Stimulated activated effector memory CD8-positive, alpha-beta T cell treated with anti-CD3 and anti-CD28 coated beads, Interleukin-12 subunit alpha, Interleukin-12 subunit beta, amount 100 ng/mL, for 72 hours (primary cell): ENCODE results near the gene SMARCB1.

Experiments
- ATAC-seq: fragments of 150-1000 bp; cut with Tn5 transposase; 2 replicates; pipeline ENCODE4 v1.10.0; 2021
- DNase-seq, 2 donors: peaks; one replicate each; pipeline ENCODE4 v3.0.0; 2021 to 2022; ENCODE audit warnings: low spot score in 2 of 2
- H3K27ac Mint-ChIP-seq: one replicate; pipeline ENCODE4 v1.8.0; 2022; ENCODE audit warnings: mild to moderate bottlenecking, mixed read lengths
- H3K36me3 Mint-ChIP-seq: one replicate; pipeline ENCODE4 v1.8.0; 2022; ENCODE audit warnings: mild to moderate bottlenecking, mixed read lengths
- H3K4me1 Mint-ChIP-seq: one replicate; pipeline ENCODE4 v1.8.0; 2022; ENCODE audit warnings: mixed read lengths
- H3K4me3 Mint-ChIP-seq: one replicate; pipeline ENCODE4 v1.8.0; 2022; ENCODE audit warnings: mild to moderate bottlenecking, mixed read lengths
- H3K9me3 Mint-ChIP-seq: one replicate; pipeline ENCODE4 v1.8.0; 2022; ENCODE audit warnings: mixed read lengths

SMARCB1 gene

GRCh38 chr22:23836281-23836680, 49.5 kb downstream of the SMARCB1 start:
- H3K9me3 Mint-ChIP-seq = no peaks in the 10 kb centered on the region
- peaks cover 29% of the 10 kb centered on the region for H3K4me1 Mint-ChIP-seq
- H3K27ac Mint-ChIP-seq = peak overlapping the region; percentile 75
- DNase-seq = no peak
- no peak for ATAC-seq
- peak overlapping the region; percentile 96 for H3K4me3 Mint-ChIP-seq
- peaks cover 44% of the 10 kb centered on the region for H3K36me3 Mint-ChIP-seq

GRCh38 chr22:23836692-23837495, 50.1 kb downstream of the SMARCB1 start:
- H3K27ac Mint-ChIP-seq = peak overlapping the region; percentile 75
- H3K4me3 Mint-ChIP-seq = peak overlapping the region; percentile 96
- peaks cover 38% of the 10 kb centered on the region for H3K36me3 Mint-ChIP-seq
- H3K9me3 Mint-ChIP-seq = no peaks in the 10 kb centered on the region
- H3K4me1 Mint-ChIP-seq = peaks cover 29% of the 10 kb centered on the region
- ATAC-seq = no peak
- DNase-seq = no peak

GRCh38 chr22:23837496-23837859, 50.7 kb downstream of the SMARCB1 start:
- ATAC-seq = no peak
- Mint-ChIP-seq H3K9me3 (no peaks in the 10 kb centered on the region), H3K4me3 (peak overlapping the region; percentile 96), H3K27ac (peak overlapping the region; percentile 43), H3K36me3 (peaks cover 38% of the 10 kb centered on the region), H3K4me1 (peaks cover 29% of the 10 kb centered on the region)
- no peak for DNase-seq

GRCh38 chr22:23837911-23838680, 51.3 kb downstream of the SMARCB1 start:
- peaks cover 38% of the 10 kb centered on the region for H3K36me3 Mint-ChIP-seq
- H3K4me1 Mint-ChIP-seq = peaks cover 29% of the 10 kb centered on the region
- H3K27ac Mint-ChIP-seq = peak overlapping the region; percentile 96
- peak overlapping the region; percentile 96 for H3K4me3 Mint-ChIP-seq
- no peaks in the 10 kb centered on the region for H3K9me3 Mint-ChIP-seq
- no peak for ATAC-seq
- no peak for DNase-seq

GRCh38 chr22:23838681-23839468, 52.1 kb downstream of the SMARCB1 start, which contains the start of gene DERL3:
TSS of gene DERL3 (minus strand) at chr22:23839006. CDS start at chr22:23838987, 19 bp downstream.
- DNase-seq = peak; percentile 92 to 98
- Mint-ChIP-seq H3K4me3 (peak within 1 kb of the TSS; percentile 96), H3K27ac (peak within 1 kb of the TSS; percentile 96), H3K36me3 (peaks cover 38% of the 10 kb centered on the region), H3K4me1 (peaks cover 29% of the 10 kb centered on the region), H3K9me3 (no peaks in the 10 kb centered on the region)
- ATAC-seq = peak; percentile 88

- Mint-ChIP-seq H3K27ac (no peak overlapping the region), H3K9me3 (no peaks in the 10 kb centered on the region), H3K4me1 (peaks cover 34% of the 10 kb centered on the region), H3K4me3 (peak overlapping the region; percentile 96), H3K36me3 (peaks cover 38% of the 10 kb centered on the region)
- DNase-seq = no peak
- no peak for ATAC-seq
Measured at GRCh38 chr22:23840026-23840425, 53.3 kb downstream of the SMARCB1 start.

GRCh38 chr22:23841292-23841691, 54.5 kb downstream of the SMARCB1 start:
- DNase-seq (no peak), ATAC-seq (no peak)
- H3K36me3 Mint-ChIP-seq = peaks cover 33% of the 10 kb centered on the region
- H3K9me3 Mint-ChIP-seq = no peaks in the 10 kb centered on the region
- peaks cover 34% of the 10 kb centered on the region for H3K4me1 Mint-ChIP-seq
- peak overlapping the region; percentile 50 for H3K27ac Mint-ChIP-seq
- H3K4me3 Mint-ChIP-seq = no peak overlapping the region

GRCh38 chr22:23841736-23842445, 55.1 kb downstream of the SMARCB1 start:
- H3K4me1 Mint-ChIP-seq = peaks cover 34% of the 10 kb centered on the region
- H3K4me3 Mint-ChIP-seq = no peak overlapping the region
- peaks cover 27% of the 10 kb centered on the region for H3K36me3 Mint-ChIP-seq
- DNase-seq (no peak), ATAC-seq (no peak)
- H3K27ac Mint-ChIP-seq = peak overlapping the region; percentile 50
- H3K9me3 Mint-ChIP-seq = no peaks in the 10 kb centered on the region

GRCh38 chr22:23842599-23842998, 55.8 kb downstream of the SMARCB1 start:
- Mint-ChIP-seq H3K36me3 (peaks cover 20% of the 10 kb centered on the region), H3K4me3 (no peak overlapping the region), H3K27ac (peak overlapping the region; percentile 29), H3K4me1 (peaks cover 28% of the 10 kb centered on the region), H3K9me3 (no peaks in the 10 kb centered on the region)
- ATAC-seq (no peak), DNase-seq (no peak)

- peak overlapping the region; percentile 78 for H3K27ac Mint-ChIP-seq
- DNase-seq = no peak
Measured at GRCh38 chr22:23844739-23845202, 58.0 kb downstream of the SMARCB1 start.

GRCh38 chr22:23845265-23846080, 58.7 kb downstream of the SMARCB1 start:
- no peak overlapping the region for H3K4me3 Mint-ChIP-seq
- H3K36me3 Mint-ChIP-seq = no peaks in the 10 kb centered on the region
- H3K4me1 Mint-ChIP-seq = peaks cover 5% of the 10 kb centered on the region
- ATAC-seq = no peak
- H3K27ac Mint-ChIP-seq = peak overlapping the region; percentile 78
- no peaks in the 10 kb centered on the region for H3K9me3 Mint-ChIP-seq
- no peak for DNase-seq

More at GRCh38 chr22:23844739-23845202, 58.0 kb downstream of the SMARCB1 start:
- ATAC-seq = no peak
- no peak overlapping the region for H3K4me3 Mint-ChIP-seq
- H3K36me3 Mint-ChIP-seq = no peaks in the 10 kb centered on the region
- H3K4me1 Mint-ChIP-seq = peaks cover 8% of the 10 kb centered on the region
- no peaks in the 10 kb centered on the region for H3K9me3 Mint-ChIP-seq

GRCh38 chr22:23846081-23846469, 59.3 kb downstream of the SMARCB1 start:
- H3K4me3 Mint-ChIP-seq = no peak overlapping the region
- no peak for DNase-seq
- H3K9me3 Mint-ChIP-seq = no peaks in the 10 kb centered on the region
- no peak for ATAC-seq
- H3K27ac Mint-ChIP-seq = peak overlapping the region; percentile 78
- no peaks in the 10 kb centered on the region for H3K36me3 Mint-ChIP-seq
- peaks cover 5% of the 10 kb centered on the region for H3K4me1 Mint-ChIP-seq

GRCh38 chr22:23847310-23847920, 60.6 kb downstream of the SMARCB1 start:
- Mint-ChIP-seq H3K4me1 (peaks cover 5% of the 10 kb centered on the region), H3K27ac (no peak overlapping the region), H3K4me3 (no peak overlapping the region), H3K36me3 (no peaks in the 10 kb centered on the region), H3K9me3 (no peaks in the 10 kb centered on the region)
- ATAC-seq = no peak
- no peak for DNase-seq
